Trophoblast cell (in vitro differentiated cells and primary cell): ENCODE measurements around the gene TUFT1.

Experiments used
- DNase-seq, 2 donors: peaks; one replicate each; pipeline ENCODE4 v3.0.0-alpha.2; 2016
- H2AFZ ChIP-seq: 2 replicates; pipeline ENCODE4 v1.6.1; 2013; ENCODE audit warnings: low read length, moderate library complexity, mild to moderate bottlenecking; ENCODE audit not compliant: insufficient read depth, poor library complexity
- H2AK5ac ChIP-seq: 2 replicates; pipeline ENCODE4 v1.6.1; 2013; ENCODE audit warnings: mild to moderate bottlenecking, low read length
- H2BK120ac ChIP-seq: 2 replicates; pipeline ENCODE4 v1.6.1; 2013; ENCODE audit warnings: low read length, mild to moderate bottlenecking, moderate library complexity; ENCODE audit not compliant: insufficient read depth, poor library complexity
- H2BK12ac ChIP-seq: 2 replicates; pipeline ENCODE4 v1.6.1; 2013; ENCODE audit warnings: mild to moderate bottlenecking, low read length, moderate library complexity
- H2BK5ac ChIP-seq: 2 replicates; pipeline ENCODE4 v1.6.1; 2013; ENCODE audit warnings: low read length, low read depth, moderate library complexity, mild to moderate bottlenecking; ENCODE audit not compliant: poor library complexity
- H3K14ac ChIP-seq: 2 replicates; pipeline ENCODE4 v1.6.1; 2013; ENCODE audit warnings: mild to moderate bottlenecking, low read length
- H3K18ac ChIP-seq: 2 replicates; pipeline ENCODE4 v1.6.1; 2013; ENCODE audit warnings: mild to moderate bottlenecking, low read length
- H3K23ac ChIP-seq: 2 replicates; pipeline ENCODE4 v1.6.1; 2013; ENCODE audit warnings: low read length
- H3K27ac ChIP-seq: 2 replicates; pipeline ENCODE4 v1.5.1; 2013; ENCODE audit warnings: low read depth, mild to moderate bottlenecking, inconsistent platforms, low read length, moderate library complexity
- H3K27me3 ChIP-seq: 2 replicates; pipeline ENCODE4 v1.6.1; 2013; ENCODE audit warnings: inconsistent platforms, mild to moderate bottlenecking, low read length, moderate library complexity; ENCODE audit not compliant: insufficient read depth
- H3K36me3 ChIP-seq, 2 experiments: 1 replicate in 1 of 2; 2 replicates in 1 of 2; pipeline ENCODE4 v1.6.1; 2013; ENCODE audit warnings: low read length in 2 of 2, mild to moderate bottlenecking in 2 of 2, moderate library complexity in 1 of 2; ENCODE audit not compliant: insufficient read depth in 2 of 2, control insufficient read depth in 1 of 2
- H3K4ac ChIP-seq: 2 replicates; pipeline ENCODE4 v1.6.1; 2013; ENCODE audit warnings: low read depth, mild to moderate bottlenecking, low read length, moderate library complexity
- H3K4me1 ChIP-seq, 2 experiments: 1 replicate in 1 of 2; 2 replicates in 1 of 2; pipeline ENCODE4 v1.6.1; 2013; ENCODE audit warnings: low read length in 2 of 2, mild to moderate bottlenecking in 2 of 2, moderate library complexity in 1 of 2; ENCODE audit not compliant: insufficient read depth in 2 of 2, control insufficient read depth in 1 of 2
- H3K4me2 ChIP-seq: 2 replicates; pipeline ENCODE4 v1.6.1; 2013; ENCODE audit warnings: inconsistent platforms, mild to moderate bottlenecking, low read length, moderate library complexity
- H3K4me3 ChIP-seq: 2 replicates; pipeline ENCODE4 v1.5.1; 2013; ENCODE audit warnings: mild to moderate bottlenecking, low read depth, low read length, inconsistent platforms
- H3K79me1 ChIP-seq: one replicate; pipeline ENCODE4 v1.6.1; 2013; ENCODE audit warnings: low read length
- H3K79me2 ChIP-seq: 2 replicates; pipeline ENCODE4 v1.6.1; 2013; ENCODE audit warnings: low read length, mild to moderate bottlenecking; ENCODE audit not compliant: control insufficient read depth, insufficient read depth, poor library complexity
- H3K9ac ChIP-seq: 2 replicates; pipeline ENCODE4 v1.6.1; 2013; ENCODE audit warnings: mild to moderate bottlenecking, low read length
- H3K9me3 ChIP-seq: 2 replicates; pipeline ENCODE4 v1.6.1; 2013; ENCODE audit warnings: low read depth, mild to moderate bottlenecking, control low read depth, inconsistent platforms, low read length; ENCODE audit not compliant: insufficient read depth
- H4K12ac ChIP-seq: 2 replicates; pipeline ENCODE4 v1.6.1; 2013; ENCODE audit warnings: low read depth, mild to moderate bottlenecking, low read length, moderate library complexity
- H4K8ac ChIP-seq: 2 replicates; pipeline ENCODE4 v1.6.1; 2013; ENCODE audit warnings: low read depth, mild to moderate bottlenecking, low read length, moderate library complexity
- H4K91ac ChIP-seq: one replicate; pipeline ENCODE4 v1.6.1; 2013; ENCODE audit warnings: low read depth, mild to moderate bottlenecking, low read length, moderate library complexity
- WGBS: extraction: QIAGEN DNeasy Blood & Tissue Kit; methylation state at CpG from one replicate; pipeline ENCODE4 v1.1.7; 2013; ENCODE audit warnings: missing lambda C conversion rate; ENCODE audit not compliant: insufficient read length, insufficient coverage; ENCODE audit errors: extremely low coverage; 5-methylcytosine and 5-hydroxymethylcytosine counted together

TUFT1 gene

DNA sequence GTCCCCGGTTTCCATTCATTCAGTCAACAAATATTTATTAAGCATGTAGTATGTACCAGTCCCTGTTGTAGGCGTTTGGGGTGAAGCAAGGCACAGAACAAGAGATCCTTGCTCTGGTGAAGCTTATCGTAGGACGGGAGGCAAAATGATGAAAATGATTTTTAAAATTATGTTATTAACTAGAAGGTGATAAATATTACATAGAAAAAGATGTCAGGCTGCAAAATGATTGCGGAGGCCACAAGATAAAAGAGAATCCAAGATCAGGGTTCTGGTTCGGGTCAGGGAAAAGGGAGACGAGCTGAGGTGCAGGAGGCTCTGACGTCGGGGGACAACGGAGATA is 29.5 kb upstream of the TUFT1 start:
- Histone ChIP-seq H2AK5ac (peak overlapping the region; percentile 65), H3K4me1 (peaks cover 20 to 33% of the 10 kb centered on the region in 2 experiments), H3K18ac (peak overlapping the region; percentile 54), H3K27me3 (no peaks in the 10 kb centered on the region), H4K12ac (peak overlapping the region; percentile 74), H2BK120ac (peak overlapping the region; percentile 59), H3K79me1 (peaks cover 43% of the 10 kb centered on the region), H3K14ac (peak overlapping the region; percentile 79), H2BK12ac (peak overlapping the region; percentile 58), H3K9ac (peak overlapping the region; percentile 67), H2BK5ac (peak overlapping the region; percentile 57), H3K36me3 (no peaks in the 10 kb centered on the region), H3K4me3 (peak overlapping the region; percentile 72), H3K4me2 (peak overlapping the region; percentile 92), H3K27ac (peak overlapping the region; percentile 83), H4K91ac (peak overlapping the region; percentile 83), H4K8ac (peak overlapping the region; percentile 89), H3K4ac (no peak overlapping the region), H2AFZ (peak overlapping the region; percentile 67), H3K23ac (no peak overlapping the region), H3K79me2 (peaks cover 6% of the 10 kb centered on the region), H3K9me3 (no peaks in the 10 kb centered on the region)
- no peak for DNase-seq
- WGBS = no CpG with 5 or more reads among the region's 10 CpGs

DNA sequence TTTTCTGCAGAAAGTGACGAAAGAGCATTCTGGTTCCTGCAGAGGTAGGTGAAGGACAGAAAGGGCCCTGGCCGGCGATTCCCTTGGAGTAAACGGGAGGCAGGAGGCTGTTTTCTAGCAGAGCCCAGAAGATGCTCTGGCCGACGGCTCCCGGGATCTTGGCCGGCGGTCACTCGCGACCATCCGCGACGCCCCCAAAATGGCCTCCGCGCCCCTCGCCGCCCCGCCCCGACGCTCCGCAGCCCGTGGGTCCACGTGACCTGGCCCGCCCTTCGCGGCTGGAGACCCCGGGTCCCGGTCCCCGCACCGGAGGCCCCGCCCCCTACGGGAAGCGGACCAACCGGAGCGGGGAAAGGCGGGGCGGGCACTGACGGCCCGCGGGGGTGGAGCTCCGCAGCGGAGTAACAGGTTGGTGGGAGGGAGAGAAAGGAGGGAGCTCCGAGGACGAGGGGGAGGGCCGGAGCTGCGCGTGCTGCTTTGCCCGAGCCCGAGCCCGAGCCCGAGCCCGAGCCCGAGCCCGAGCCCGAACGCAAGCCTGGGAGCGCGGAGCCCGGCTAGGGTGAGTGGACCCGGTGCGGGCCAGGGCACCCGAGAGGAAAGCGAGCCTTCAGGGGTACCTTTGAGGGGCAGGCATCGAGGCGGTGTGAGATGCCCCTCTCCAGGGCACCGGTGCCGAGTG is 29.0 kb upstream of the TUFT1 start, which contains the start of gene CGN:
Gene CGN, plus strand, starts transcription at position 431 of the 679 bp plus-strand sequence. CDS start 7,133 bp downstream, outside the sequence.
- Histone ChIP-seq H2BK120ac (peak within 1 kb of the TSS; percentile 95), H3K23ac (no peak within 1 kb of the TSS), H3K4me3 (peak within 1 kb of the TSS; percentile 80), H3K9ac (peak within 1 kb of the TSS; percentile 80), H3K9me3 (no peaks in the 10 kb centered on the region), H4K91ac (peak within 1 kb of the TSS; percentile 98), H3K79me2 (peaks cover 7% of the 10 kb centered on the region), H3K4me1 (peaks cover 23 to 36% of the 10 kb centered on the region in 2 experiments), H3K14ac (peak within 1 kb of the TSS; percentile 94), H2AK5ac (peak within 1 kb of the TSS; percentile 65), H2BK12ac (peak within 1 kb of the TSS; percentile 75), H3K18ac (peak within 1 kb of the TSS; percentile 88), H3K27ac (peak within 1 kb of the TSS; percentile 96), H2AFZ (peak within 1 kb of the TSS; percentile 67), H3K27me3 (no peaks in the 10 kb centered on the region), H3K4me2 (peak within 1 kb of the TSS; percentile 92), H3K79me1 (peaks cover 46% of the 10 kb centered on the region), H4K8ac (peak within 1 kb of the TSS; percentile 89), H3K36me3 (no peaks in the 10 kb centered on the region), H3K4ac (peak within 1 kb of the TSS; percentile 53), H4K12ac (peak within 1 kb of the TSS; percentile 74), H2BK5ac (peak within 1 kb of the TSS; percentile 96)
- WGBS = no CpG with 5 or more reads among the region's 68 CpGs
- peak; percentile 81 for DNase-seq

- Histone ChIP-seq H4K8ac (peak overlapping the region; percentile 63), H3K79me1 (peaks cover 48% of the 10 kb centered on the region), H3K9ac (peak overlapping the region; percentile 80), H3K23ac (no peak overlapping the region), H2AK5ac (peak overlapping the region; percentile 62), H3K18ac (peak overlapping the region; percentile 88), H3K79me2 (peaks cover 8% of the 10 kb centered on the region), H3K14ac (peak overlapping the region; percentile 80), H3K4me1 (peaks cover 25 to 39% of the 10 kb centered on the region in 2 experiments), H3K36me3 (no peaks in the 10 kb centered on the region), H3K9me3 (no peaks in the 10 kb centered on the region), H2BK120ac (peak overlapping the region; percentile 95), H3K4ac (peak overlapping the region; percentile 53), H4K12ac (peak overlapping the region; percentile 25), H2AFZ (peak overlapping the region; percentile 5), H2BK5ac (peak overlapping the region; percentile 96), H3K27ac (peak overlapping the region; percentile 96), H3K27me3 (no peaks in the 10 kb centered on the region), H4K91ac (peak overlapping the region; percentile 98), H2BK12ac (peak overlapping the region; percentile 75), H3K4me3 (peak overlapping the region; percentile 80), H3K4me2 (peak overlapping the region; percentile 62)
- DNase-seq = peak; percentile 79 to 91
- WGBS = no CpG with 5 or more reads among the region's 23 CpGs
Measured at GRCh38 chr1:151511636-151512215, 28.4 kb upstream of the TUFT1 start.

DNA sequence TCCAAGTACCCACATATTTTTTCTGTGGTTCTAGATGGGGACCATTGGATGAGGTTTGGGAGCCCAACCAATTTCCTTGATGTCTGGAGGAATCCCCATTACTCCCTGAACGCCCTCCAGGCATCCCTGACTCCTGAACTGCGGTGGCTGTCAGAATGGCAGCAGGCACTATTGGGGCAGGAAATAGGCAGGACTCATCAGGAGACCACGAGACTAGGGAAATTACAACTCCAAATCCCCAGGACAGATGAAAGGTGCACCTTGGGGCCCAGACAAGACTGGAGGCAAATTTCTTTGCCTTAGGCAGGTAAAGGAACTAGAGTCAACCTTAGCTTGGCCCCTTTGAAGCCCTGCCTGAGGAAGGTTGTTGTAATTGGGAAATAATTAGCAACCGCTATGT is 27.8 kb upstream of the TUFT1 start:
- no peak overlapping the region for H3K18ac ChIP-seq
- no peak overlapping the region for H4K12ac ChIP-seq
- H2AFZ ChIP-seq = no peak overlapping the region
- H3K4ac ChIP-seq = no peak overlapping the region
- no peaks in the 10 kb centered on the region for H3K9me3 ChIP-seq
- H3K23ac ChIP-seq = no peak overlapping the region
- no peak for DNase-seq
- H3K14ac ChIP-seq = peak overlapping the region; percentile 94
- H4K8ac ChIP-seq = peak overlapping the region; percentile 81
- H3K79me1 ChIP-seq = peaks cover 50% of the 10 kb centered on the region
- peaks cover 25 to 39% of the 10 kb centered on the region in 2 experiments for H3K4me1 ChIP-seq
- peak overlapping the region; percentile 95 for H2BK120ac ChIP-seq
- H4K91ac ChIP-seq = peak overlapping the region; percentile 98
- H3K27ac ChIP-seq = peak overlapping the region; percentile 96
- H2AK5ac ChIP-seq = peak overlapping the region; percentile 5
- no CpG with 5 or more reads among the region's 4 CpGs for WGBS
- no peaks in the 10 kb centered on the region for H3K27me3 ChIP-seq
- no peak overlapping the region for H3K9ac ChIP-seq
- peaks cover 8% of the 10 kb centered on the region for H3K79me2 ChIP-seq
- H2BK12ac ChIP-seq = peak overlapping the region; percentile 55
- no peaks in the 10 kb centered on the region for H3K36me3 ChIP-seq
- peak overlapping the region; percentile 96 for H2BK5ac ChIP-seq
- H3K4me3 ChIP-seq = no peak overlapping the region
- peak overlapping the region; percentile 62 for H3K4me2 ChIP-seq
